Right lobe of liver (tissue), 4 donors: ENCODE measurements around the gene MS4A2.

Experiments
- CTCF ChIP-seq, 4 donors: fragments of 200-600 bp in 3 of 4; fragments of 450-650 bp in 1 of 4; IDR thresholded peaks; one replicate each; pipeline versions ENCODE4 v1.5.1 to v1.8.0; 2016 to 2022; ENCODE audit warnings: antibody characterized with exemption in 4 of 4, mild to moderate bottlenecking in 2 of 4
- POLR2A ChIP-seq: fragments of 450-650 bp; IDR thresholded peaks from one replicate; pipeline ENCODE4 v1.6.1; 2017; ENCODE audit warnings: antibody characterized with exemption, mild to moderate bottlenecking
- donor health status: DM: no; HTN: no; CAD: no.
- donor health status: DM: no; HTN: no; CAD: no.
- donor health status: DM: no; HTN: yes; CAD: no.

- no peak for TF ChIP-seq CTCF (IDR thresholded peaks at IDR 0.05)
- no peak for TF ChIP-seq POLR2A
Measured at GRCh38 chr11:60095477-60096120, 7.1 kb downstream of the MS4A2 start.
